GM21723 (cell line): ENCODE measurements around the gene PRELP.
"Not testable (repeated sequence)": the region's sequence is repeated elsewhere in the genome, so short reads cannot be mapped to it uniquely, and the experiment has no call there.

Experiments
- ATAC-seq: cut with Tn5 transposase; IDR thresholded peaks from one replicate; pipeline ENCODE4 v1.9.1; 2021; ENCODE audit warnings: mild to moderate bottlenecking, moderate library complexity; ENCODE audit not compliant: unreplicated experiment

PRELP gene

DNA sequence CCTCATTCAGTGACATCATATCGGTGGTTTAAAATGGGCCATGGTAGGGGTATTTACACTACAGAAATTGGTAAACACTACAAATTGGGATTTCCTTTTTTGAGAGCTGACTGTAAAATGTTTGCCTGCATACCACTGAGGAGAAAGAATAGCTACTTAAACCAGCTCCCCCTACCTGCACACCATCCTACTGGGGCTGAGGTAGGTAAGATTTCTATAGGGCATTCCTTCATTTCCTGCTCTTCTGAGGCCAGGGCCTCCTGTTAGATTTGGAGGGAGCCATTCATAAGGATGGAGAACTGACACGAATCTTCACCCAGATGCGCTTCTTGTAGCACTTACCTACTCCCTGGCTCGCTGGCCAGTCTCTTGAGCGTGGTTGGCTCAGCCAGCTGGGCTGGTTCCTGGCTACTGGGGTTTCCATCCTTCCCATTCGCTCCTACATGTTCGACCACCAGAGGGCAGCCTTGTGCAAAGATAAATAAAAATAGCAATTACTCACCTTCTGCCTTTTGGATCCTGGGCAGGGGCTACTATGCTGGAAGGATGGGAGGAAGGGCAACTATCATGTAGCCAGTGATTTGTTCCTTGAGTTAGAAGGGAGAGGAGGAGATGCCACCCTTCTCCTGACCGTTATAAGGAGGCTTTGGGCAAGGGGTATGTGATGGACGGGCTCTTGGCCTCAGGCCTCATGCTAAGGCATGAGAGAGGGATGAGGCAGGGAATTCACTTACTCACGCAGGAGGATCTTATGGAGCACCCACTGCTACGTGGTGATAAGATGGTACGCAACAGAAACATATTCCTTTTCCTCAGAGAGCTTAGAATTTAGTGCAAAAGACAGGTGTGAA is 29.0 kb downstream of the PRELP start:
- no peak for ATAC-seq

DNA sequence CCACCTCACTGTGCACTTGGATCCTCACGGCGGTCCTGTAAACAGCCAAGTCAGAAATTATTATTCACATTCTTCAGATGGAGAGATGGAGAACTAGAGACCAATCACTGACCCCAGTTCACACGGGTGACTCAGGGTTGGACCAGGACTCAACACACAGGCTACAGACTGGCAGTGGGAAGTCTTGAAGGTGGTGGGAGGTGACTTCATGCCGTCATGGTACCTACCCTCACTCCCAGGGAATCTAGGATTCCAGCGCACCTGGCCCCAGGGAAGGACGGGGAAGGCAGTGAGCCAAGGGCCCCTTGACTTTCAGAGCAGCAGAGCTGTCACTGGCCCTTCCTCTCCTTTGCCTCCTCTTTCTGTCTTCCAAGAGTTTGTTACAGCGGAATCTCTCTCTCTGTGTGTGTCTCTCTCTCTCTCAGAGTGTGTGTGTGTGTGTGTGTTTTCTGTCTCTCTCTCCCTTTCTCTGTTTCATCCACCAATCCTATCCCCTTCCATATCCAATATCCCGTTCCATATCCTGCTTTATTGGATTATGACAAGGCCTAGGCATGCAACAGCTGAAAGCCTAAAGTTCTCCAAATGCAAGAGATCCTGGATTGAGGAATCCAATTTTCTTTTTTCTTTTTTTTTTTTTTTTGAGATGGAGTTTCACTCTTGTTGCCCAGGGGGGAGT is 30.1 kb downstream of the PRELP start:
- no peak for ATAC-seq

DNA sequence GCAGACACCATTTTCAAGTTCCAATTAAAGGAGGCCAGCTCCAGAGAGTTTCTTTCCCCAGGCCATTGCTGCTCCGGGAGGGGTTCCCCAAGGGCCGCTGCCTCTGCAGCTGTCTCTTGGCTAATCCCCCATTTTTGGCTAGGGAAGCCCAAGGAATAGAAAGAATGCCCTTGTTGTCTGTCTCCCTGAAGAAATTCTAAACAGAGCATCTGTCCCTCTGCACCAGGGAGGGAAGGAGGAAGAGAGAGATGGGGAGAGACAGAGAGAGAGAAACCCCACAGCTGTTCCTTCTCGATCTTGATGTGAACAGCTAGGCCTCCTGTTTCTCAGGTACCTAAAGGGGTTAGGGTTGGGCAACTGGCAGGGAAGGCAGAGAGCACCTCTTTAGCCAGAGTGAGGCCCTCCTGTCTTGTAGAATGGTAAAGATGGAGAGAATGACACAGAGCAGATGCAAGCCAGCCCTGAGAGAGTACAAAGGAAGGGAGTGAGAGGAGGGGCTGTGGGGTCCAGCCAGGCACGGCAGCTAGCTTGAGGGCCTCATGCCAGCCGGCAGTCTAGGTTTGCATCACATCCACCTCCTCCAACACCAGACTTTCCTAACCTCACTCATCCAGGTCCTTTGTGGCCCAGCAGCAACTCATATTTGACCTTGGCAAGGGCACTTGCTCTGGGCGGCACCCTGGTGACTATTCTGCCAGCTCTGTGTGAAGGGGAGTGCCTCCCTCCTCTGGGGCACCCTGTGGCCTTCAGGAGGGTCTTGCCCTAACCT is 31.4 kb downstream of the PRELP start:
- ATAC-seq, result no peak

DNA sequence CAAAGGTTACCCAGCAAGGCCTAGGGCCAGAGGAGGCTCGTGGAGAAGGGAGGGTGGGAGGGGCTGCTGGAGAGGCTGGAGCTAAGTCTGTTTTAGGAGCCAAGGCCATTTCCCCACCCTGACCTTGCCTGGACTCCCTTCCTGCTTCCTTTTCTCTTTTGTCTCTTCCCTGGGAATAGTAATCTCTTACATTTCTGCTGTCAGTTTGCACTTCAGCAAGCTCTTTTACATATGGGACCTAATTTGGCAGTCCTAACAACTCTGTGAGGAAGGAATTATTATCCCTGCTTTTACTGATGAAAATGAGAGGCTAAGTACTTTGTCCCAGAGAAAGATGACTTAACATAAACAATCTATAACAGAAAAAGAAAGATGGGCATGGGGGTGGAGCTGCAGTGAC is 32.2 kb downstream of the PRELP start:
- ATAC-seq, result no peak

DNA sequence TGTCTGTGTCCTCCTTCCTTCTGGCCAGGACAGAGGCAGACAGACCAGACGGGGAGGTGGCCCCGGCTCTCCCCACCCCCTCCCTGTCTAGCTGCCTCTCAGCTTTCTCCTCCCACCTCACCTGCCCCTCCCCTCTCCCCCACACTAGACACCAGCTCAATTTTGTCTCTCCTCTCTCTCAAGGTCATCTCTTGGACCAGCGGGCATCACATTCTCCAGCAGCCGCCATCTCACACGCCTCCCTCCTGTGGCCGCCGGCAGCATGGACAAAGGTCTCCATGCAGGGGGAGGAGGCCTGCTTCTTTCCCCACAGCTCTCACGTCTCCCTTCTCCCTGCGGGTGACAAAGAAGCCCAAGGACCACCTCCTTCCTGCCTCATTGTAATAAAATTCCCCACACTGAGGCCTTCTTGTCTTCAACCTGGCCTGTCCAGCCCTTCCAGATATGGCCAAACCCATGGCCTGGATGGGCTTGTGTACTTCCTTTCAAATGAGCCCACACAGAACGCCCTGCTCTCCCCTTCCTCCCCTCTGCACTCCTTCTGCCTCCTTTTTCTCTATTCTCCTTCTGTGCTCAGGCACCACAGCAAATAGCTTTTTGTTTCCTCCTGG is 33.0 kb downstream of the PRELP start:
- ATAC-seq, result no peak

DNA sequence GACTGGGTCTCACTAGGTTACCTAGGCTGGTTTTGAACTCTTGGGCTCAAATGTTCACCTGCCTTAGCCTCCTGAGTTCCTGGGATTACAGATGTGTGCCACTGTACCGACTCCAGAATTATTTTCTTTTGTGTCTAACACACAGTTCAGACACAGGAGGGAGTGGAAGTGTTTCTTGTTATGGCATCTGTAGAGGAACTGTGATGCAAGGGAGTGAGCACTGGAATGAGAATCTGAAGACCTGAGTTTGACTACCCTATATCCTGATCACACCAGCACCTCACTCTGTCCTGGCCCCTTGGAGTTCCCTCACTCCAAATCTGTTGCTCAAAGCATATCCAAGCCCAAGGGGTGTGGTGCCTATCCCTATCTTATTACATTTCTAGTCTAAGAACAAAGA is 33.5 kb downstream of the PRELP start:
- no peak for ATAC-seq

DNA sequence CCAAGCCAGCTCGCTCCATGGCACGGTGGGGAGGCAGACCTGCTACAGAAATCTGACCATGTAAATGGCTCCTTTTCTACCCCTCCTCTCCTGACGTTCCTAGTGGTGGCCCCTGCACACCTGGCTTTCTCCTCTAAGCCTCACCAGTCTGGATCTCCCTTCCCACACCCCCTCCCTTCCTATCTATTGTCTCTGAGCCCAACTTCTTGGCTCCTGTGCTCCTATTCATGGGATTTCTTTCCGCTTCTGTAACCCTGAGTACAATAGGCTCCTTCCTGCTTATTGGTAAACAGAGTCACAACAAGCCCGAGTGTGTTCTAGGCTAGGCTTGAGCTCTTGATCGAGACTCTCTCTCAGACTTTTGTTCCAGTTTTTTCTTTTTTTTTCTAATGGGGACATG is 35.9 kb downstream of the PRELP start:
- no peak for ATAC-seq

DNA sequence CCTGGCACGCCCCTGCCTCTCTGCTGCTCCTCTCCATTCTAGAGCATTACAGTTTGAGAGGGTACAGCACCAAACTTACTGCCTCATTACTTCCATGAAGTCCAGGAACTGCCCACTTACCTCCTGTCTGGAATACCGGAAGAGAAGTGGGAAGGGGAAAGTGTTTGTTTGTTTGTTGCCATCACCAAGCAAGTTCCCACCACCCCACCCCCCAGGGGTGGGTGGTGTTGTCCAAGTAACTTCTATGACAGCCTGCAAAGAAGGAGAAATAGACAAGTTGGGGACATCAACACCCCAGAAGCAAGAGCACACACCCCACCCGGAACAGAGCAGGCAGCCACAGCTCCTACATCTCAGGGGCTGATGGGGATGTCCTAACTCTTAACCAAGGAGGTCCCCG is 36.3 kb downstream of the PRELP start:
- no peak for ATAC-seq

DNA sequence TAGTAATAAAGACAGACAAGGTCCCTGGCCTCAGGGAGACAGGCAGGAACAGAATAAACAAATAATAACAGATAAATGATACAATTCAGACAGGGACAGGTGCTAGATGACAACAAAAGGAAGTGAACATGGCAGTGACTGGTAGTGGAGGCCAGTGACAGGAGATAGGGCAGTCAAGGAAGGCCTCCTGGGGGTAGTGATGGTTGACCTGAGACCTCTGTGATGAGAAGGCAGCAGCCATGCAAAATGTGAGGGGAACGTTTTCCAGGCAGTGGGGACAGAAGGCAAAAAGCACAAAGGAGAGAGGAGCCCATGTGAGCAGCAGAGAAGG is 36.9 kb downstream of the PRELP start:
- ATAC-seq, result no peak

DNA sequence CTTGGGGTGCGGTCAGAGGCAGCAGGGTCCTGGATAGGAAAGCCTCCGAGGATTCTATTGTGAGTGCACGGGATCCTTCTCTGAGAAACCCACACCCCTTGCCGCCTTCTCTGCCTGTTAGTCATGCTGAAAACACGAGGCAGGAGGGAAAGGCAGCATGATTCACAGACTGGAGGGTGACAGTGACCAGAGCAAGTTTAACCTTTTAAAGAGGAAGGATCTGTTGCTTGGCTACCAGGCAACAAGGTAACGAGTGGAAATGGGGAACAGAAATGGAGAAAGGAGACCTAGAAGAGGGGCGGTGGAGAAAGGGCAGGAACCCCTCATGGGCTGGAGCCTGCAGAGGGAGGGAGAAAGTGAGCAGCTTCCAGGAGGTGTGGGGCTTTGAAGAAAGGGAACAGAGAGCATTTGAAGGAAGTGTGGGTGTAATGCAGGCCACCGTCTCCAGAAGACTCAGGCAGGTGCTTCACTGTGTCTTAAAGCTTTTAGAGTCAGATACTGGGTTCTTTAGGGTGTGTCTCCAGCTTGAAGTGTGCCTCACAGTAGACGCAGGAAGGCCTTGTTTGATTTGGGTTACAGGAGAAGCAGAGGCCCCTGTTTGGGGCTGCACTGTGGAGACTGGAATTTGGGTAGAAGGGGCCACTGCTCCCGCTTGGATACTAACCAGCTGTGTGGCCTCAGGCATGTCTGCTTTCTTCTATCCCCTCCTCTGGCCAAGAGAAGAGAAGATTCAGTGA is 37.4 kb downstream of the PRELP start:
- ATAC-seq, result no peak

DNA sequence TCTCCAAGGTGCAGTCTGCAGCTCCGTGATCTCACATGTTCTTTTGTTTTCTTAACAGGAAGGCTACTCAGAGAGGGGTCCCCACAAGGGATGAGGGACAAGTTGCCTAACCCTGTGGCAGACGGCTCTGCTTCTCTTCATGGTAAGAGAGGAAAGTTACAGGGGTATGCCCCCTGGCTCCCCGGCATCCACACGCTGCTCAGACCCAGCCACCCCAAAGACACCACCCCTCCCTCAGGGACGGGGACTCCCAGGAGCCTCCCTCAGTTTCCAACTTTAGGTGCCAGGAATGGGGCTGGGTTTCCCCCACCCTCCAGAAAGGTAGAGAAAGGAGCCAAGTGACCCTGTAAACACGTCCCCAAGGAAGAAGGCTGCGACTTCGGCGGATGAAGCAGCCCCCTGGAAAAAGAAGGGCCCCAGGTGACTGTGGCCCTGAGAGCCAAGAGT is 38.0 kb downstream of the PRELP start:
- no peak for ATAC-seq

DNA sequence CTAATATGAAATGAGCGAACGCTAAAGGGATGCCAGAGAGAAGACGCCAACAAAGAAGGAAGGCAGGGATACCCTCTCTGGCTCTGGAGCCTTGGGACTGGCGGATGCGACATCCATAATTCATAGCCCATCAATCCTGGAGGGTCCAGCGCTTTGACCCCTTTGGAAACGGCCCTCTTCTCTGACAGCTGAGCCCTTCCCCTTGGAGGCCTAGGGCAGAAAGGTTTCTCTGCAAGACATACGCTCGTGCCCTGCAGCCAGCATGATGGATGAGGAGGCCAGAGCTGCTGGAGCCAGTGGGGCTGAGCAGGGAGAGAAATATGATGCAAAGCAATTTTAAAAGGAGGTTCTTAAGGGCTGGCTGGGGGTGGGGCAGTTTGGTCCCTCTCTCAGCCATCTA is 40.6 kb downstream of the PRELP start:
- no peak for ATAC-seq

DNA sequence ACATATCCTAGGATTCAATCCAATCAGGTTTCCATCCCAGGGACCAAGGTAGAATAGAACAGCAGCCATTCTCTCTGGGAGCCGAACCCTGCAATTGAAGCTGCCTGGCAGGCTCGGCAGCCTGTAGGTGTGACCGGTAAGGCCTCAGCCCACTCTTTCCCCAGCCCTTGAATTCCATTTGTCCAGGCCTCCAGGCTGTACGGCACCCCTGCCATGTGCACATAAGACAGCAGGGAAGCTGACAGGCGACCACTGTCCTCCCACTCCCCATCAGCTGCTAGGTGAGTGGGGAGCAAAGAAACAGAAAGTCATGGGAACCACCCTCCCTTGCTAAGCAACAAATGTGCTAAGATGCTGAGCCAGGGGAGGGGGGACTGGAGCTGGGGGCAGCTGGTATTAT is 41.3 kb downstream of the PRELP start:
- ATAC-seq, result no peak

DNA sequence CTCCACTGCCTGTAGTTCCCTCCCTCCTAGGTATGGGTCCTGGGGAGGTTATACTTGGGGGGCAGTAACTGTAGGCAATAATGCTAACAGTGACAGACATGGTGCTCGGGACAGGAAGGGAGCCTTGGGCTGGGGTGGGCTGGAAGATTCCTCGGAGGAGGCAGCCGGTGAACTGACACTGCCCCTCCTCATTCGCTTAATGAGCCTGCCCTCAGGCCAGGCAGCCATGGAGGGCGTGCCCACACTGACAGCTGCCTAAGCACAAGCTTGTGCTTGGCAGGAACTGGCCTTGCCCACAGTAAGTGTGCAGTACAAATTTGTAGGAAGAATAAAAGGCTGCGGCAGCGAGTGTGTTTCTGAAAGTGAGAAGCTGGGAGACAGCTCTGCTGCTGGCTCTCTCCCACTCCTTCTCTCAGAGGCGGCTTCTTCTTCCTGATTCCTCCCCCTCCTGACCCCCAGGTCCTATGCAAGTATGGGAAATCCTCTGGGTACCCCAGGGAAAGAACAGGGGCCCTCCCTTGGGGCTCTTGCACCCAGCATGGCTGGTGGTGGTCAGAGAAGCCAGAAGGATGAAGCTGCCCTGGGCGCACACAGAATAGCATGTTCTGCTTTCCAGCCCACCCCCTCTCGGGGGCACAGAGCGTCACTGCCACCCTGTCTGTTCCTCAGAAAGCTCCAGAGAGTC is 42.0 kb downstream of the PRELP start:
- no peak for ATAC-seq

DNA sequence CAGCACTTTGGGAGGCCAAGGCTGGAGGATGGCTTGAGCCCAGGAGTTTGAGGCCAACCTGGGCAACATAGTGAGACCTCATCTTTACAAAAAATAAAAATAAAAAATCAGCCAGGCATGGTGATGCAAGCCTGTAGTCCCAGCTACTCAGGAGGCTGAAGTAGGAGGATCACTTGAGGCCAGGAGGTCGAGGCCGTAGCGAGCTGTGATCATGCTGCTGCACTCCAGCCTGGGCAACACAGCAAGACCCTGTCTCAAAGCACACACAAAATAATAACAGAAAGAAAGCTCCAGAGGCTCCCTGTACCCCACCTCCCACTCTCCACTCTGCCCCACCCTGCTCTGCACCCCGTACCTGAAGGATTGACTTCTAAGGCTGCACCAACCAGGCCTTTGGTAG is 42.5 kb downstream of the PRELP start:
- not testable (repeated sequence) for ATAC-seq

DNA sequence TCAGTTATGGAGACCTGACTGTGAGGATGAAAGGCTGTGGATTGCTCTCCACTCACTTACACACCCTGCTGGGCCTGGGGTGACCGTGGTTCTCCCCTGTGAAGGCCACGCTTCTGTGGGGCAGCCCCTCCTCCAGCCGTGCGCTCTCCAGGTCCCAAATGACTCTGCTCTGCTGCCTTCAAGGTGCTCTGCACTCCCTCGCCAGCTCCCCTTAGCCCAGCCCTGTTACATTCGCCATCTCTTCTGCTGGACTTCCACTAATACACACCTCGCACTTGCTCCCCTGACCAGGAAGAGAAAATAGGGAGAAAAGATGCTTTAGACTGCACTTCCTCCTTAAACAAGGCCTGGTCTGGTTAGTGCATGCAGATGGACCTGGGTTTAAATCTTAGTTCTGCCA is 42.9 kb downstream of the PRELP start:
- no peak for ATAC-seq

DNA sequence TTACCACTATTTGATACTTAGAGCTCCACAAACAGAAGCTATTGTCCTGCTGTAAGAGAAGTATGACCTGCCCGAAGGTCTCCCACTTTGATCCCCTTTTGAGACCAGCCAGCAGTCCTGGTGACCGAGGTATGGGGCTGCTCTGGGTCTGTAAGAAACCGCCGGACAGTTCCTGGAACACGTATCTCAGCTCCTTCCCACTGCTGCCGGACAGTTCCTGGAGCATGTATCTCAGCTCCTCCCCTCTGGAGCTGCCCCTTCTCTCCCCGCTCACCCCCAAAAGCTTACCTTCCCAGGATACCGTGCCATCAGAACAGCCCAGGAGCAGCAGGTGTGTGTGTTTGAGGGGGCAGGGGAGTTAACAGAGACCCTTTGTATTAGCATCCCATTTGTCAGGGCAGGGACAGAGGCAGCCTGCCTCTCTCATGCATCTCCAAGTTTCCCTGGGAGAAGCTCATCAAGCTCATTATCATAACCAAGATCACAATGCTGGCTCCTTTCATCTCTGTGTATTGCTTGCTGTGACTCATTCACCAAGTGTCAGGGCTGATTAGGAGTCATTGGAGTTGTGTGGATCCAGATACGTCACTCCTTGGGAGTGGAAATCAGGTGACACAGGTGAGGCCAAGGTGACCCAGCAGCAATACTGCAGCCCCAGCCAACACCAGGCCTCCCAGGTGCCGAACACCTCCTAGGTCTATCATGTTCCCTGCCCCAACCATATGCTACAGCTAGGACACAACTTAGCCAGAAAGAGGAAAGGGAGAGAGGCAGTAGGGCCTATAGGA is 43.6 kb downstream of the PRELP start:
- ATAC-seq, result no peak

DNA sequence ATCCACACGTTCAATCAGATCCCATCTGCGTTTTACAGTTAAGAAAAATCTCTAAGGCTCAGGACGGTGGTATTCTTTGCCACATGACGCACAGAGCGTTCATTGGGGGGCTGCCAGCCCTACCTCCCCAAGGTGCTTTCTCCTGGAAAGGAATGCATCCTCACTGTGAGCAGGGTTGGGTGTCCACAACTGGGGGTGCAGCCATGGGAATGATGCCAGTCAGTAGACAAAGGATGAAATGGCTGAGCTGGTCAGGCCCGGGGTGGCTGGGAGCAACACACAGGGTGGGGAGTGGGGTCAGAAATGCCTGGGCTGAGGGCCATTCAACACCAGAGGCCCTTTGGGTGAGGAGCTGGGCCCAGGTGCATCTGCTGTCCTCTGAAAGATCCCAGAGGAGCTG is 44.3 kb downstream of the PRELP start:
- no peak for ATAC-seq

DNA sequence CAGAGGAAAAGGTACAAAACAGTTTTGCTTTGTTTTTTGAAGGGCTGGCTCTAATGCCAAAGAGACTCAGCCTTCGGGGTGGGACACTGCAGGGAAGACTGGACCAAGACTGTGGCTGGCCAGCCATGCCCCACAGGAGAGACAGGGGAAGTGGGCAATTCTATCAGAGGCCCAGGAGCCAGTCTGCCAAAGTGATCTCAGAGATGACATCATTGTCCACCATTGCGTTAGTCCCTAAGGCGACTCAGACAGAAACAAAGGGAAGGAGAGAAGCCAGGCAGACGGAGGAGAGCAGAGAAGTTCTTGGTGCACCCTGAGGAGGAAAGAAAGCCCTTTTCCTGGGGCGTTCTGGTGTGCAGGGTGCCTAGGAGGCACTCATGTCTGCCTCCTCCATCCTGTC is 44.7 kb downstream of the PRELP start:
- no peak for ATAC-seq
